ENCODE data around the gene FAM89A.

DNA sequence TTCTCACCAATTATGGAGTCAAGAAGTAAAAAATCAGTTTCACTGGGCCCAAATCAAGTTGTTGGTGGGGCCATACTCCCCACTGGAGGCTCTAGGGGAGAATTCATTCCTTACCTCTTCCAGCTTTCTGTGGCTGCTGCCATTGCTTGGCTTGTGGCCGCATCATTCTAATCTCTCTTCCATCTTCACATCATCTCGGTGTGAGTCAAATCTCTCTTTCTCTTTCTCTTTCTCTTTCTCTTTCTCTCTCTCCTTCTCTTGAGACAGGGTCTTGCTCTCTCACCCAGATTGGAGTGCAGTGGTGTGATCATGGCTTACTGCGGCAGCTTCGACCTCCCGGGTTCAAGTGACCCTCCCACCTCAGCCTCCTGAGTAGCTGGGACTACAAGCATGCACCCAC, 28.1 kb downstream of the FAM89A start:
- TF ChIP-seq CTCF (IDR thresholded peaks at IDR 0.05) = no peak
- TF ChIP-seq POLR2A (IDR thresholded peaks at IDR 0.05) = no peak
- no peak for TF ChIP-seq EP300 (IDR thresholded peaks at IDR 0.05)

Measured in ovary (tissue), 3 donors.